ENCODE results near the gene CMC1.
"Not testable (repeated sequence)": the region's sequence is repeated elsewhere in the genome, so short reads cannot be mapped to it uniquely, and the experiment has no call there.

CMC1 gene

DNA sequence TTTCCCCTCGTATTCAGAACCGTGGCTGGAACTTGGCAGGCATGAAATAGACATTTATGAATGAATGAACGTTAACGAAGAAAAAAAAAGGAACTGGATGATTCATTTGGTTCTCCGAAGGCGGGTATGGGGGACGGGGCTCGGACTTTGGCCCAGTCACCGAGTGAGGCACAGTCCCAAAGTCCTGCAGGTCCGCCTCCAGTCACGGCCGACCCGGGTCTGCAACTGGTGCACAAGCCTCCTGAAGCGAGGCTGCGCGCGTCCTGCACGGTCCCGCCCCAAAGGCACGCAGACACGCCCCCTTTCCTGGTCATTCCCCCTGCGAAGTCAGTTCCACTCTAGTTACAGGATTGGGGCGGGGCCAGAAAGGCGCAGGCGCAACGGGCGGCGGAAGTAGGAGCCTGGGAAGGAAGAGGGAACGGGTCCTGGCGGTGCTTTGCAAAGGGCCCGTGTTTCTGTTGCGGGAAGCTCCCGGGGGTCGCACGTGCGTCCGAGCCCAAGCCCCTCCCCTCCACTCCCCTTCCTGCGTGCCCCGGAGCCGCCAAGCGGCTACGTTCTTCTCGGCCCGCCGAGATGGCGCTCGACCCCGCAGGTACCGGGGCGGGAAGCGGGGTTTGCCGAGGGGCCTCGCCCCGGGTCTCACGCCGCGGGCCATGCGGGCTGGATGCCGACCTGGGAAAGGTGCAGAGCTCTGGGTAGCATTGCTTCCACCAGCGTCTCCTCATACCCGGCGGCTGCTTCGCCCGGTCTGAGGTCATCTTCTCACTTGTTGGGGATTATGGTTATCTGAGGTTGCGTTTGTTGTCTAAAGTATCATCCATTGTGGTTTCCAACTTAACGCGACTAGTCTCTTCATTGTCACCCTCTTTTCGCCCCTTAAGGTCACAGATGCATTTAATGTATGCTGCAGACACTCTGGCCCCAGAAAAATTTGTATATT lies at the start of gene CMC1:
Gene CMC1 (plus strand): TSS at position 399 of the 940 bp plus-strand sequence. CDS start 175 bp downstream, at position 574.
- peak; percentile 91 for DNase-seq (ENCODE audit: low read depth, low spot score)

DNA sequence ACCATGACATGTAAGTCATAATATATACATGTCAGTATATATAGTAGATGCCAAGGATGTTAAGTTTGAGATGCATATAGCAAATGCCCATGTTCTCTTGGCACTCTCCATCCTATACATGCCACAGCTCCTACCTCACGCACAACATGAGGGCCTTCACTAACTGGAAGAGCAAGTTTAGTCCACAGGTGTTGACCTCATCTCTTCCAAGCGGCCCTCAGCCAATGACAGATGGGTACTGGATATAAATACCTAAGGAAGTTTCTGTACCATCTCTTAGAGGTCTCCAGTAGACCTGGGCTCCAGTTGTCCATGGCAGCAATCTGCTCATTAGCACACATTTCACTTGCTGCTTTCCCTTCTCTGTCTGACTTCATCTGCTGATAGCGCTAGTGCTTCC lies 43.3 kb upstream of the CMC1 start:
- no peak for DNase-seq (ENCODE audit: low read depth, low spot score)

GRCh38 chr3:28198974-28199373 lies 42.4 kb upstream of the CMC1 start:
- no peak for DNase-seq (ENCODE audit: low read depth, low spot score)

DNA sequence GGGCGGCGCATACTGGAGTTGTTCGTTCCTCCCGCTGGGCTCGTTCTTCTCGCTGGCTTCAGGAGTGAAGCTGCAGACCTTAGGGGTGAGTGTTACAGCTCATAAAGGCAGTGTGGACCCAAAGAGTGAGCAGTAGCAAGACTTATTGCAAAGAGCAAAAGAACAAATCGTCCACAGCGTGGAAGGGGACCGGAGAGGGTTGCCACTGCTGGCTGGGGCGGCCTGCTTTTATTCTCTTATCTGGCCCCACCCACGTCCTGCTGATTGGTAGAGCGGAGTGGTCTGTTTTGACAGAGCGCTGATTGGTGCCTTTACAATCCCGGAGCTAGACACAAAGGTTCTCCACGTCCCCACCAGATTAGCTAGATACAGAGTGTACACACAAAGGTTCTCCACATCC lies 41.8 kb upstream of the CMC1 start:
- not testable (repeated sequence) for DNase-seq (ENCODE audit: low read depth, low spot score)

DNA sequence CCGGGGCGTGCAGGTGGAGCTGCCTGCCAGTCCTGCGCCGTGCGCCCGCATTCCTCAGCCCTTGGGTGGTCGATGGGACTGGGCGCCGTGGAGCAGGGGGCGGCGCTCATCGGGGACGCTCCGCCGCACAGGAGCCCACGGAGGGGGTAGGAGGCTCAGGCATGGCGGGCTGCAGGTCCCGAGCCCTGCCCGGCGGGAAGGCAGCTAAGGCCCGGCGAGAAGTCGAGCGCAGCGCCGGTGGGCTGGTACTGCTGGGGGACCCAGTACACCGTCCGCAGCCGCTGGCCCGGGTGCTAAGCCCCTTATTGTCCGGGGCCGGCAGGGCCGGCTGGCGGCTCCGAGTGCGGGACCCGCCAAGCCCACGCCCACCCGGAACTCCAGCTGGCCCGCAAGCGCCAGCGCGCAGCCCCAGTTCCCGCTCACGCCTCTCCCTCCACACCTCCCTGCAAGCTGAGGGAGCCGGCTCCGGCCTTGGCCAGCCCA lies 41.0 kb upstream of the CMC1 start:
- DNase-seq (ENCODE audit: low read depth, low spot score) = not testable (repeated sequence)

DNA sequence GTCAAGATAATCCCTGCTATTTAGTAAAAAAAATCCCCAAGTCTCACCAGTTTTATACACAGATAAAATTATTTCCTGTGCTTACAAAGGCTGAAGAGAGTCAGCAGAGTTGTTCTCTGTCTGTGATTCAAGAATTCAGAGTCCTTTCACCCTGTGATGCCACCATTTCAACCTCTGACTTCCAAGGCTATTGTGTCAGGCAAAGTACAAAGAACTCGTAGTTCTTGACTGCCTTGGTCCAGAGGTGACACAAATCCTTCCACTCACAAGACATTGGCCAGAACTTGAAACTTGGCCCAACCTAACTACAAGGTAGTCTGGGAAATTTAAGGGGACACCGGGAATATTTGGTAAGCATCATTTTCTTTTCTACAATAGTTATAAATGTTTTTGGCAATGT lies 34.9 kb upstream of the CMC1 start:
- no peak for DNase-seq (ENCODE audit: low read depth, low spot score)

DNA sequence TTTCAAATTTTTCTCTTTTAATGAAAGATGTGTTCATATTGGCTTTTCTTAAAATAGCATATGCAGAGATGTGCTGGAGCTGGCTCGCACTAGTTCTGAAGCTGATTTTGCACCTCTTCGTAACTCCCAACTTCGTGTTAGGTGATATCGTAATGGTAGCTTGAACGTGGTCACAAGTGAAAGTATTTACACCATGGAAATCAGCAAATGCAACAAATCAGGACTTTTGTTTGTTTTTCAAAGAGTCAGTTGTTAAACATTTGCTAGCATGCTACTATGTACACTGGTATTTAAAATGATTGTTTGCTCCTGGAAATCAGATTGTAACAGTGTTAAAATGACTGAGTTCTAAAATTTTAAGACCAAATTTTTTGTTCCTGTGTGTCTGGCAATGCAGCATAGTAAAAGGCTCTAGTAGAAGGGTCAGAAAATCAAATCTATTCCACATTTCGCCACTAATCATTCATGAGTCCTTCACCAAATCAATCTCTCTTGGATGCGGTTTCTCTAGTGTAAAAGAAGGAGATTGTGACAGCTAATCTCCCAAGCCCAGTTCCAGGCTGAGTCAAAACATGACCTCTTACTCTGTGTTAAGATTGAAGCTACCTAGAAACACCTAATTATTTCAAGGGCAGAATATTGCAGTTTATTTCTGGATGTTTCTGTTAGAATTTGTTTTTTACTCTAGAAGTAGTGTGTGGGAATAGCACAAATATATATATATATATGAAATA lies 34.3 kb upstream of the CMC1 start:
- DNase-seq (ENCODE audit: low read depth, low spot score) = no peak

GRCh38 chr3:28210968-28211713 lies 30.3 kb upstream of the CMC1 start:
- no peak for DNase-seq (ENCODE audit: low read depth, low spot score)

GRCh38 chr3:28212681-28213080 lies 28.7 kb upstream of the CMC1 start:
- no peak for DNase-seq (ENCODE audit: low read depth, low spot score)

DNA sequence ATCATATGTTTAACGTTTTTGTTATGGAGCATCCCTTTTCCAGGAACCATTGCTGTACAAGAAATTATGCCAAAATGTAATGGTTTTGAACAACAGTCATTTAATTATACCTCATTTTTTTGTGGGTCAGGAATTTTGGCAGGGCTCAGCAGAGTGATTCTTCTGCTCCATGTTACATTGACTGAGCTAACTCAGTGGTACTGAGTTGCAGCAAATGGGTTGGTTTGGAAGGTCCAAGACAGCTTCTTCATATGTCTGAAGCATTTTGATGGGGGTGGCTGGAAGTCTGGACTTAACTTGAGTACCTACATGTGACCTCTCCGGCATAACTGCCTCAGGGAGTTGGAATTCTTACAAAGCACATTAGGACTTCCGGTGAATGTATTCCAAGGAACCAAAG lies 26.0 kb upstream of the CMC1 start:
- no peak for DNase-seq (ENCODE audit: low read depth, low spot score)

- no peak for DNase-seq (ENCODE audit: low read depth, low spot score)
Measured at GRCh38 chr3:28218071-28218916, 23.1 kb upstream of the CMC1 start.

DNA sequence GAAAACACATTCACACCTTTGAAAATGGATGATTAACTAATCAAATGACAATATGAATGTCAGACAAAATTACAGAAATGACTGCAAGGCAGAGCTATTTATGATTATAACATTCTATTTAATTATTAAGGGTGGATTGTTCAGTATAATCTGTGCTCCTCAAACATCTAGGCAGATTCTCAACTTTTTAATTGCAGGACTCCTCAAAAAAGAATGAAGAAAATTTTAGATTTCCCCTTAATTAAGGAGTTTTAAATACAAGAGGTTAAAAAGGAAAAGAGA lies 22.6 kb upstream of the CMC1 start:
- DNase-seq (ENCODE audit: low read depth, low spot score) = no peak

GRCh38 chr3:28224430-28224829 lies 17.0 kb upstream of the CMC1 start:
- no peak for DNase-seq (ENCODE audit: low read depth, low spot score)

GRCh38 chr3:28226020-28226419 lies 15.4 kb upstream of the CMC1 start:
- no peak for DNase-seq (ENCODE audit: low read depth, low spot score)

GRCh38 chr3:28228623-28229022 lies 12.8 kb upstream of the CMC1 start:
- no peak for DNase-seq (ENCODE audit: low read depth, low spot score)

DNA sequence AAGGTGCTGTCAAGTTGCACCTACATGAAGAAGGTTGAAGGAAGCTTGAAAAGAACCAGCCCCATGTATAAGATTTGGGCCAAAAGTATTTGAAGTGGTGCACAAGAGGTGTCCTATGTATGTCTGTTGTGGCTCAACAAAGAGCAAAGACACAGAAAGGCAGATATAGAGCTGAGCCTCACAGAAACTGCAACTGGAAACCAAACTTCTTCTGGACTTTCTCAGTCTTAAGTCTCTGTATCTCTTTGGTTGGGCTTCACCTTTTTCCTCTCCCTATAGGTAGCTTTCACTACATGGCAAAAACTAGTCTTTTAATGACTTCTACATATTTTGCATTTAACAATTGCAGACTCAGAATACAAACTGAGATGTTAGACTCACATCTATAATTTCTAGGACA lies 8.8 kb upstream of the CMC1 start:
- DNase-seq (ENCODE audit: low read depth, low spot score) = no peak

DNA sequence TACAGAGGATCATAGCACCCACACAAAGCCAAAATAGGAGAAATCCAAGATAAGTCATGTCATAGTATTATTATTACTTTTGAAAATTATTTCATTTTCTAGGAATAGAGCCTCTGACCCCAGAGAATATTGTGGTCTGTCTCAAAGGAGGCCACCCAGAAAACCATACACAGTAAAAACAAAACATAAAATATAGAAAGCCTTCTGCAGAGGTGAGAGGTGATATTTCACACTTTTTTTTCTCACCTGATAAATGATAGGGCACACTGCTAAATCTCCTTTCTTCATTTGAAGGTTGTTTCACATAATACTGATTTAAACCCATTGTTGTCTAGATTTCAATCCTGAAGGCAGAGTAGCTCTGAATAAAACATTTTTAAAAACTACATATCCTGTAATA lies 7.0 kb upstream of the CMC1 start:
- DNase-seq (ENCODE audit: low read depth, low spot score) = no peak

DNA sequence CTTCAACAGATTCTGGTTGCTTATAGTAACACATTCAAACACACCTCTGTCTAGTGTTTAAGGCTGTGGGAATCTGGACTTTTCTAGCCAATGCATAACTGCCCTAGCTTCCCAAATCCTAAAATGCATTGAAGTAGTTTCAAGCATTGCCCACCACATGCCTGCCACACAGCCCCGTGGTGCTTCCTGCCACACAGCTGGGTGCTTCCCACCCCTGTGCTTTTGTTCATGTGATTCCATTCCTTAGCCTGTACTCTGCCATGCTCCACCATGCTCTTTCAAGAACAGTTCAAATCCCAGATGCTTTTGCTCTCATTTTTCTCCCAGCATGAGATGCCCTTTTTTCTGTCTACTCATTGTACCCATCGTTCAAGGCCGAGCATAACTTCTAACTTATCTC lies 2.3 kb upstream of the CMC1 start:
- no peak for DNase-seq (ENCODE audit: low read depth, low spot score)

- no peak for DNase-seq (ENCODE audit: low read depth, low spot score)
Measured at GRCh38 chr3:28240441-28240840, 978 bp upstream of the CMC1 start.

- DNase-seq (ENCODE audit: low read depth, low spot score) = no peak
Measured at GRCh38 chr3:28242519-28242918, 1.1 kb downstream of the CMC1 start.

DNA sequence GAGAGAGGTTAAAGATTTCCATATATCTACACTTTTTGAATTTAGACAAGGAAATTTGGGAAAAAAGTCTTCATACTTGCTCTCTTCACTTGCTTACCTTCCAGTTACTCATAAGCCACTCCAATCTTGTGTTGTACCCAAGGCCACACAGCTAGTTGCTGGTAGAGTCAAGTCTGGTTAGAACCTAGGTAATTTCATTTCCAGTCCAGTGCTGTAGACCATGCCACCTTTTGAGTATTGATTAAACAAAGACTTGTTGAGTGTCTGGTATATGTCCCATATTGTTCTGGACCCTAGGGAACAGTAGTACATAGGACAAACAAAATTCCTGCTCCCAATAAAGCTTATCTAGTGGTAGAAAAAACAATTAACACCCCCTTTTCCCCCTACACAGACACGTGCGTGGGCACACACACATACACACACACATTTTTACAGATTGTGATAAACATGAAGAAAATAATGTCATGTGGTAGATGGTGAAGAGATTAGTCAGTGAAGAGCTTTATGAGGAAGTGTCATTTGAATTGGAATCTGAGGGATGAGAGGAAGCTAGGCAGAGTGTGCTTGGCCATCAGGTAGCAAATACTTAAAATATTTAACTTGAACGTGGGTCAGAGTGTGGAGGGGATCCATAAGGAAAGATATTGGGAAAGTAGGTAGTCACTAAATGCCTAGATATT lies 2.1 kb downstream of the CMC1 start:
- DNase-seq (ENCODE audit: low read depth, low spot score) = no peak

Data from activated naive CD8-positive, alpha-beta T cell treated with anti-CD3 and anti-CD28 coated beads, Interleukin-2, amount 50 U/mL, for 16 hours (primary cell).